GM18508 (cell line): ENCODE measurements around the gene ATRX.
"Not testable (repeated sequence)": the region's sequence is repeated elsewhere in the genome, so short reads cannot be mapped to it uniquely, and the experiment has no call there.

Experiments
- ATAC-seq: cut with Tn5 transposase; IDR thresholded peaks from one replicate; pipeline ENCODE4 v1.9.1; 2021; ENCODE audit warnings: moderate number of reproducible peaks; ENCODE audit not compliant: insufficient read depth, unreplicated experiment

ATRX gene

GRCh38 chrX:77510007-77510406, 276.0 kb downstream of the ATRX start:
- ATAC-seq: no peak

GRCh38 chrX:77505227-77505626, 280.8 kb downstream of the ATRX start:
- ATAC-seq: no peak

GRCh38 chrX:77502951-77503525, 283.0 kb downstream of the ATRX start:
- no peak for ATAC-seq

- not testable (repeated sequence) for ATAC-seq
These were observed 285.9 kb downstream of the ATRX start for GRCh38 chrX:77500164-77500563.

- ATAC-seq: no peak
These were observed 292.1 kb downstream of the ATRX start for GRCh38 chrX:77493677-77494553.

GRCh38 chrX:77484045-77484444, 302.0 kb downstream of the ATRX start:
- no peak for ATAC-seq

GRCh38 chrX:77455437-77455836, 330.6 kb downstream of the ATRX start:
- ATAC-seq: no peak
